SK-N-SH treated with all-trans-retinoic acid at 6 μM for 48 hours (cell line): Measurements from ENCODE around the gene MRGPRE.

Experiments used
- ATAC-seq: fragments of 200-7000 bp; cut with Tn5 transposase; 3 replicates; pipeline ENCODE4 v1.9.1; 2020; ENCODE audit warnings: mild to moderate bottlenecking, moderate library complexity
- ARNTL ChIP-seq: fragments of 450-650 bp; formaldehyde crosslinking; IDR thresholded peaks from 2 replicates; pipeline ENCODE4 v1.5.0; 2020; ENCODE audit warnings: low read depth, mild to moderate bottlenecking, moderate library complexity, borderline replicate concordance
- BACH2 ChIP-seq: fragments of 250-450 bp; sonication (Bioruptor Pico); IDR thresholded peaks from 2 replicates; pipeline ENCODE4 v1.9.0; 2021; ENCODE audit warnings: mild to moderate bottlenecking, borderline replicate concordance
- CSDC2 ChIP-seq: fragments of 250-450 bp; sonication (Bioruptor Pico); IDR thresholded peaks from 2 replicates; pipeline ENCODE4 v1.5.0; 2020; ENCODE audit warnings: mild to moderate bottlenecking, moderate library complexity
- CSRNP3 ChIP-seq: fragments of 250-450 bp; sonication (Bioruptor Pico); IDR thresholded peaks from 2 replicates; pipeline ENCODE4 v1.5.1; 2021; ENCODE audit warnings: mild to moderate bottlenecking, moderate library complexity
- GLIS3 ChIP-seq: fragments of 250-450 bp; sonication (Bioruptor Pico); IDR thresholded peaks from 2 replicates; pipeline ENCODE4 v1.5.0; 2020; ENCODE audit warnings: mild to moderate bottlenecking, moderate library complexity
- ISL1 ChIP-seq: fragments of 250-450 bp; sonication (Bioruptor Pico); IDR thresholded peaks from 2 replicates; pipeline ENCODE4 v2.1.2; 2022; ENCODE audit warnings: mild to moderate bottlenecking, moderate library complexity
- OSR1 ChIP-seq: fragments of 250-450 bp; sonication (Bioruptor Pico); IDR thresholded peaks from 2 replicates; pipeline ENCODE4 v1.8.0; 2022; ENCODE audit warnings: moderate library complexity, mild to moderate bottlenecking, inconsistent platforms
- PATZ1 ChIP-seq: fragments of 250-450 bp; sonication (Bioruptor Pico); IDR thresholded peaks from 2 replicates; pipeline ENCODE4 v1.8.0; 2020; ENCODE audit warnings: mild to moderate bottlenecking, moderate library complexity, borderline replicate concordance
- POU6F1 ChIP-seq: fragments of 250-450 bp; sonication (Bioruptor Pico); IDR thresholded peaks from 2 replicates; pipeline ENCODE4 v1.8.0; 2021; ENCODE audit warnings: low read depth, mild to moderate bottlenecking, moderate library complexity, borderline replicate concordance
- PPARA ChIP-seq: fragments of 250-450 bp; sonication (Bioruptor Pico); IDR thresholded peaks from 2 replicates; pipeline ENCODE4 v1.5.0; 2020; ENCODE audit warnings: mild to moderate bottlenecking, borderline replicate concordance
- RARB ChIP-seq: fragments of 250-450 bp; sonication (Bioruptor Pico); IDR thresholded peaks from 2 replicates; pipeline ENCODE4 v1.8.0; 2021; ENCODE audit warnings: mild to moderate bottlenecking, moderate library complexity
- SNAI2 ChIP-seq: fragments of 250-450 bp; sonication (Bioruptor Pico); IDR thresholded peaks from 2 replicates; pipeline ENCODE4 v1.5.0; 2020; ENCODE audit warnings: mild to moderate bottlenecking, moderate library complexity
- TOX ChIP-seq: fragments of 250-450 bp; sonication (Bioruptor Pico); IDR thresholded peaks from 2 replicates; pipeline ENCODE4 v1.8.0; 2021; ENCODE audit warnings: mild to moderate bottlenecking, moderate library complexity, borderline replicate concordance
- TSHZ2 ChIP-seq: fragments of 250-450 bp; sonication (Bioruptor Pico); IDR thresholded peaks from 2 replicates; pipeline ENCODE4 v1.5.0; 2020; ENCODE audit warnings: mild to moderate bottlenecking, moderate library complexity
- ZFP3 ChIP-seq: fragments of 250-450 bp; sonication (Bioruptor Pico); IDR thresholded peaks from 2 replicates; pipeline ENCODE4 v1.5.0; 2020; ENCODE audit warnings: mild to moderate bottlenecking, moderate library complexity
- ZNF70 ChIP-seq: fragments of 450-650 bp; formaldehyde crosslinking; IDR thresholded peaks from 2 replicates; pipeline ENCODE4 v1.5.0; 2020; ENCODE audit warnings: mild to moderate bottlenecking, moderate library complexity
- ZNF8 ChIP-seq: fragments of 450-650 bp; formaldehyde crosslinking; IDR thresholded peaks from 2 replicates; pipeline ENCODE4 v1.5.0; 2020; ENCODE audit warnings: mild to moderate bottlenecking, moderate library complexity

The MRGPRE gene

GRCh38 chr11:3201112-3201581 is 31.1 kb downstream of the MRGPRE start:
- no peak for ATAC-seq

GRCh38 chr11:3200388-3201111 is 31.7 kb downstream of the MRGPRE start:
- TF ChIP-seq ZFP3 (CRISPR knock-in tag) (no peak), GLIS3 (no peak), PATZ1 (CRISPR knock-in tag) (no peak), ZNF70 (CRISPR knock-in tag) (no peak), POU6F1 (CRISPR knock-in tag) (no peak), ISL1 (CRISPR knock-in tag) (no peak)
- TF ChIP-seq, all 23 proteins: peak for 0
- ATAC-seq: no peak

More at GRCh38 chr11:3201112-3201581, 31.1 kb downstream of the MRGPRE start:
- TF ChIP-seq TOX: no peak
- no peak for TF ChIP-seq ARNTL (CRISPR knock-in tag)
- no peak for TF ChIP-seq PATZ1 (CRISPR knock-in tag)
- no peak for TF ChIP-seq RARB
- TF ChIP-seq ZFP3 (CRISPR knock-in tag): no peak

- TF ChIP-seq TOX (no peak), RARB (no peak), CSDC2 (CRISPR knock-in tag) (no peak), ARNTL (CRISPR knock-in tag) (no peak), POU6F1 (CRISPR knock-in tag) (no peak), ZNF8 (no peak), SNAI2 (CRISPR knock-in tag) (no peak), BACH2 (CRISPR knock-in tag) (no peak), PPARA (CRISPR knock-in tag) (no peak), CSRNP3 (CRISPR knock-in tag) (no peak), TSHZ2 (CRISPR knock-in tag) (no peak), OSR1 (no peak), GLIS3 (no peak)
- TF ChIP-seq, all 23 proteins: peak for 0
- ATAC-seq: no peak
Observed at GRCh38 chr11:3199537-3200295, 32.5 kb downstream of the MRGPRE start.
